Astrocyte of the cerebellum (primary cell): Measurements from ENCODE around the gene AOPEP.
A peak's percentile ranks its signal among the peaks of the same experiment; 100 is the strongest.

ENCODE experiments used
- DNase-seq: peaks from one replicate; pipeline ENCODE4 v3.0.0-alpha.2; 2011; ENCODE audit warnings: low read depth
- H3K4me3 ChIP-seq: 2 replicates; pipeline ENCODE4 v1.5.1; 2011; ENCODE audit warnings: mild to moderate bottlenecking, low read depth, low read length, moderate library complexity
- CTCF ChIP-seq: IDR thresholded peaks from 2 replicates; pipeline ENCODE4 v1.5.1; 2012; ENCODE audit warnings: low read length, low read depth, moderate library complexity, mild to moderate bottlenecking; ENCODE audit errors: missing control alignments
- in situ Hi-C: cut with HindIII; loops from 2 replicates; pipeline ENCODE4 v1.10.0; 2017; ENCODE audit warnings: low sequenced_read_pairs

AOPEP gene

GRCh38 chr9:94864862-94865509 lies 138.5 kb downstream of the AOPEP start:
- in situ Hi-C loops: loop anchor here (5.0 kb wide), 1 partner anchor 48 kb away; no protein-coding TSS in a partner anchor
- no peak for DNase-seq
- TF ChIP-seq CTCF: no peak
- H3K4me3 ChIP-seq: no peak overlapping the region

- no peak for TF ChIP-seq CTCF
- no peak overlapping the region for H3K4me3 ChIP-seq
- in situ Hi-C loops: loop anchor here (5.0 kb wide), 1 partner anchor 49 kb away; no protein-coding TSS in a partner anchor
- DNase-seq: no peak
Measured at GRCh38 chr9:94865582-94866452, 139.3 kb downstream of the AOPEP start.

- no peak for DNase-seq
- in situ Hi-C loops: loop anchor here (5.0 kb wide), 1 partner anchor 49 kb away; no protein-coding TSS in a partner anchor
- no peak overlapping the region for H3K4me3 ChIP-seq
- TF ChIP-seq CTCF: no peak
Measured at GRCh38 chr9:94866770-94867169, 140.3 kb downstream of the AOPEP start.

GRCh38 chr9:94867281-94867841 lies 140.9 kb downstream of the AOPEP start:
- peak; percentile 49 for DNase-seq
- TF ChIP-seq CTCF: no peak
- no peak overlapping the region for H3K4me3 ChIP-seq
- in situ Hi-C loops: loop anchor here (5.0 kb wide), 1 partner anchor 50 kb away; no protein-coding TSS in a partner anchor

- in situ Hi-C loops: loop anchor here (5.0 kb wide), 1 partner anchor 51 kb away; no protein-coding TSS in a partner anchor
- no peak for TF ChIP-seq CTCF
- H3K4me3 ChIP-seq: no peak overlapping the region
- DNase-seq: peak; percentile 90
Measured at GRCh38 chr9:94867842-94868312, 141.4 kb downstream of the AOPEP start.

GRCh38 chr9:94868464-94868863 lies 142.0 kb downstream of the AOPEP start:
- in situ Hi-C loops: loop anchor here (5.0 kb wide), 1 partner anchor 51 kb away; no protein-coding TSS in a partner anchor
- no peak for TF ChIP-seq CTCF
- DNase-seq: no peak
- H3K4me3 ChIP-seq: no peak overlapping the region
